ENCODE results near the gene DCBLD2.

Gene DCBLD2

DNA sequence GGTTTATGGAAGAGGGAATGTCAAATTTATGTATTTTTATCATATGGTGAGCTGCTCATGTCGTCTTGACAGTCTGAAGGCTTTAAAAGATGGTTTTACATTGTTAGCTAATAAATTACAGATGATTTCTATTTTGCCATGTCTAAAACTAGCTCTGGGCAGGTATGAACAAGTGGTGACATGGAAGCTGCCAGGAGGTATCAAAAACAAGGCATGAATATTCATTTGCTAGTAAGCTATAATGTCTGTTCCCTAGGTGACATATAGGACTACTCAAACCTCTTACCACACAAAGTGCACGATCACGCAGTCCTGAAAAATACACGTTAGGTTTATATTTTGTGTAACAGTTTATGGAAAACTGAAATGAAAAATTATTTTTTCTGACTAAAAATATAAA is 103.6 kb downstream of the DCBLD2 start:
- Histone ChIP-seq H2BK5ac (ENCODE audit: low read length) (no peak overlapping the region), H3K27ac (replicated peaks; ENCODE audit: low read length) (no peak overlapping the region), H3K36me3 (replicated peaks in 1 of 2; ENCODE audit: control insufficient read depth in 2 of 2, insufficient read depth in 2 of 2, low read length in 2 of 2) (peaks cover 19 to 79% of the 10 kb centered on the region in 2 donors), H3K18ac (ENCODE audit: low read length) (no peak overlapping the region), H2BK12ac (ENCODE audit: low read length) (no peak overlapping the region), H2AFZ (ENCODE audit: low read length) (no peak overlapping the region), H3K23ac (ENCODE audit: low read depth, low read length, poor library complexity) (no peak overlapping the region), H3K9me3 (replicated peaks in 1 of 2; ENCODE audit: control insufficient read depth in 2 of 2, insufficient read depth in 1 of 2, low read depth in 1 of 2, low read length in 2 of 2) (no peaks in the 10 kb centered on the region), H2BK120ac (ENCODE audit: low read depth, low read length) (no peak overlapping the region), H3K9ac (ENCODE audit: low read depth, low read length, poor library complexity) (no peak overlapping the region), H2AK5ac (ENCODE audit: low read depth, low read length) (no peak overlapping the region), H4K8ac (ENCODE audit: low read depth, low read length) (no peak overlapping the region), H3K4ac (ENCODE audit: low read length) (no peak overlapping the region), H3K79me1 (ENCODE audit: low read depth, low read length) (no peaks in the 10 kb centered on the region), H3K4me2 (ENCODE audit: insufficient read depth, low read length, poor library complexity, severe bottlenecking) (no peak overlapping the region), H3K14ac (ENCODE audit: low read length) (no peak overlapping the region), H3K4me3 (ENCODE audit: low read length in 2 of 2) (no peak overlapping the region), H3K4me1 (ENCODE audit: control insufficient read depth in 2 of 2, insufficient read depth in 1 of 2, low read depth in 1 of 2, low read length in 2 of 2) (no peaks in the 10 kb centered on the region), H3K27me3 (ENCODE audit: control insufficient read depth in 3 of 3, insufficient read depth in 3 of 3, low read depth in 1 of 3, low read length in 3 of 3) (no peaks in the 10 kb centered on the region), H4K91ac (ENCODE audit: low read depth, low read length, poor library complexity) (no peak overlapping the region), H2BK15ac (ENCODE audit: low read length) (no peak overlapping the region)
- no CpG with 5 or more reads among the region's 4 CpGs for WGBS, 2 donors (ENCODE audit: extremely low coverage in 2 of 2, insufficient read length in 2 of 2, insufficient replicate concordance in 1 of 2)
- DNase-seq (ENCODE audit: low spot score), result no peak

DNA sequence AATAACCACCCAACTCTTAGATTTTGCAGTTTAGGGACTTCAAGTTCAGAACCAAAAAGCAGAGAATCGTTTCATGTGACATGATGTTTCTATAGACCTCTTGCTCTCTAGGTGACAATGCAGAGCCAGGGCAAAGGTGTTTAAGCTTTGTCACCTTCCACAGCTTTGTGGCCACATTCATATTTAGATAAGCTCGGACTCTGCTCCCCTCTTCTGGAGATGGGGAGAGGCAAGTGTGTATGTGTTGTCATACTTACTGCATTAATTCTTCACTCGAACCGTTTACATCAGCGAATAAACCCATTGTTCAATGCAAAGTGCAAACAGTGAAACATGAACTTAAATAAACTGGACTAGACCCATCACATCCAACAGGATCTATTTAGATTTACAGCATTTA is 105.2 kb downstream of the DCBLD2 start:
- Histone ChIP-seq H4K8ac (ENCODE audit: low read depth, low read length) (no peak overlapping the region), H3K9me3 (replicated peaks in 1 of 2; ENCODE audit: control insufficient read depth in 2 of 2, insufficient read depth in 1 of 2, low read depth in 1 of 2, low read length in 2 of 2) (no peaks in the 10 kb centered on the region), H3K23ac (ENCODE audit: low read depth, low read length, poor library complexity) (no peak overlapping the region), H2BK5ac (ENCODE audit: low read length) (no peak overlapping the region), H3K18ac (ENCODE audit: low read length) (no peak overlapping the region), H3K27me3 (ENCODE audit: control insufficient read depth in 3 of 3, insufficient read depth in 3 of 3, low read depth in 1 of 3, low read length in 3 of 3) (no peaks in the 10 kb centered on the region), H2BK120ac (ENCODE audit: low read depth, low read length) (no peak overlapping the region), H2BK12ac (ENCODE audit: low read length) (no peak overlapping the region), H3K79me1 (ENCODE audit: low read depth, low read length) (no peaks in the 10 kb centered on the region), H3K9ac (ENCODE audit: low read depth, low read length, poor library complexity) (no peak overlapping the region), H3K4ac (ENCODE audit: low read length) (no peak overlapping the region), H3K4me3 (ENCODE audit: low read length in 2 of 2) (no peak overlapping the region), H3K36me3 (replicated peaks in 1 of 2; ENCODE audit: control insufficient read depth in 2 of 2, insufficient read depth in 2 of 2, low read length in 2 of 2) (peaks cover 16 to 73% of the 10 kb centered on the region in 2 donors), H3K27ac (replicated peaks; ENCODE audit: low read length) (no peak overlapping the region), H2AFZ (ENCODE audit: low read length) (no peak overlapping the region), H4K91ac (ENCODE audit: low read depth, low read length, poor library complexity) (no peak overlapping the region), H3K4me2 (ENCODE audit: insufficient read depth, low read length, poor library complexity, severe bottlenecking) (no peak overlapping the region), H2AK5ac (ENCODE audit: low read depth, low read length) (no peak overlapping the region), H3K14ac (ENCODE audit: low read length) (no peak overlapping the region), H2BK15ac (ENCODE audit: low read length) (no peak overlapping the region), H3K4me1 (ENCODE audit: control insufficient read depth in 2 of 2, insufficient read depth in 1 of 2, low read depth in 1 of 2, low read length in 2 of 2) (no peaks in the 10 kb centered on the region)
- no CpG with 5 or more reads among the region's 5 CpGs for WGBS, 2 donors (ENCODE audit: extremely low coverage in 2 of 2, insufficient read length in 2 of 2, insufficient replicate concordance in 1 of 2)
- no peak for DNase-seq (ENCODE audit: low spot score)

DNA sequence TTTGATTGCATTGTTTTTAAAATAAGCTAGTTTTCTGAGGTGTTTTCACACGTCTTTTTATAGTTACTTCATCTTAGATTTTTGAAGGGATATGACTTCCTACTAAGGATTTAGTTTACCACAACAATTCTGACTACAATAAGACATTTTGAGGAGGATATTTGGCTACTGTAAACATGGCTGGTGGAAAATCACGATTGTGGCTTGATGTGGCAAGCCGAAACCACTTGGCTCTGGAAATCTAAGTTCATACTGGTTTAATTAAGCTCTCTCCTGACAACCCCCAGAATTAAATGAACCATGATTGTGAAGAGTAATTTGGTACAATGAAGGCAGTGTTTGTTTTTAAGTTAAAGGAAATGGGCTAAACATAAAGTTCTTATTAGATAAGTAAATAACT is 107.5 kb downstream of the DCBLD2 start:
- Histone ChIP-seq H3K79me1 (ENCODE audit: low read depth, low read length) (no peaks in the 10 kb centered on the region), H3K4ac (ENCODE audit: low read length) (no peak overlapping the region), H3K9ac (ENCODE audit: low read depth, low read length, poor library complexity) (no peak overlapping the region), H2BK120ac (ENCODE audit: low read depth, low read length) (no peak overlapping the region), H2BK15ac (ENCODE audit: low read length) (no peak overlapping the region), H3K9me3 (replicated peaks in 1 of 2; ENCODE audit: control insufficient read depth in 2 of 2, insufficient read depth in 1 of 2, low read depth in 1 of 2, low read length in 2 of 2) (no peaks in the 10 kb centered on the region), H3K4me3 (ENCODE audit: low read length in 2 of 2) (no peak overlapping the region), H3K14ac (ENCODE audit: low read length) (no peak overlapping the region), H2AK5ac (ENCODE audit: low read depth, low read length) (no peak overlapping the region), H2BK12ac (ENCODE audit: low read length) (no peak overlapping the region), H3K23ac (ENCODE audit: low read depth, low read length, poor library complexity) (no peak overlapping the region), H3K27me3 (ENCODE audit: control insufficient read depth in 3 of 3, insufficient read depth in 3 of 3, low read depth in 1 of 3, low read length in 3 of 3) (no peaks in the 10 kb centered on the region), H3K36me3 (replicated peaks in 1 of 2; ENCODE audit: control insufficient read depth in 2 of 2, insufficient read depth in 2 of 2, low read length in 2 of 2) (peaks cover 4 to 50% of the 10 kb centered on the region in 2 donors), H2BK5ac (ENCODE audit: low read length) (no peak overlapping the region), H2AFZ (ENCODE audit: low read length) (no peak overlapping the region), H3K4me1 (ENCODE audit: control insufficient read depth in 2 of 2, insufficient read depth in 1 of 2, low read depth in 1 of 2, low read length in 2 of 2) (no peaks in the 10 kb centered on the region), H3K4me2 (ENCODE audit: insufficient read depth, low read length, poor library complexity, severe bottlenecking) (no peak overlapping the region), H3K27ac (replicated peaks; ENCODE audit: low read length) (no peak overlapping the region), H3K18ac (ENCODE audit: low read length) (no peak overlapping the region), H4K91ac (ENCODE audit: low read depth, low read length, poor library complexity) (no peak overlapping the region), H4K8ac (ENCODE audit: low read depth, low read length) (no peak overlapping the region)
- DNase-seq (ENCODE audit: low spot score), result no peak
- WGBS, 2 donors (ENCODE audit: extremely low coverage in 2 of 2, insufficient read length in 2 of 2, insufficient replicate concordance in 1 of 2), result no CpG with 5 or more reads among the region's 3 CpGs

DNA sequence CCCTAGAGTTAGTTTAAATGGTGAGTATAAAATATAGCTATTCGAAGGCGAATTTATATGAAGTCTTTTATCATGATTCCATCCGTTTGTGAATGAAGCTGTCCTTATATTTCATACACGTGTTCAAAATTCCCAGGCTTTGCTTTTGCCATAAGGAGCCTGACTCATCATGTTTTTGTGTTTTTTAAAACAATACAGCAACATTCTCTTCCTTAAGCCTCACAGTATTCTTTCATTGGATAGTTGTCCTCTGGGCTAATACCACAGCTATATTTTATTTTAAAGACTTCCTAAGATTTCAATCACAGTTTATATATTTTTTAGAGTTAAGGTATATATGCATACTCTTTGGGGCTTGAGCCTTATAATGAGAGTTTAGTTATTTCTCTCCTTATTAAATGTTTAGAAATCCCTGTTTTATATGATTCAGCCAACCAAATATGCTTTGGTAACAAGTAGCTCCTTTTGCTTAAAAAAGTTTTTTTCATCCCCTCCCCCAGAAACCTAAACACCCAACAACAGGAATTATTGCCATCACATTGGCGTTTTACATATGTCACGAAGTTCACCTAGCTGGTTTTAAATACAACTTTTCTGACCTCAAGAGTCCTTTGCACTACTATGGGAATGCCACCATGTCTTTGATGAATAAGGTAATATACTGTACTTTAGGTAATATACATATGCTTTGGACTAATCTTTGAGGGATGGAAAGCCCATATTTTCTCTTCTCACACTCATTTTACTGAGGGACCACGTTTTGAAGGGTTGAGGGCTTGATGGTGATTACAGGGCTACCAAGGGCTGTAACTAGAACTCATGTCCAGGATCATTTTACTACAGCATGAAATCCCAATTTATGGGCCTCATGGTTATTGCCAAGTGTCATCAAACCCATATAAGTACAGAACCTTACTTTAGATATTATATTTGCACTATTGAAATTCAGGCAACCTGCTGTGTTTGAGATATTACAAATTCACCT is 109.9 kb downstream of the DCBLD2 start:
- H3K27ac ChIP-seq (replicated peaks; ENCODE audit: low read length), result no peak overlapping the region
- no peak overlapping the region for H3K14ac ChIP-seq (ENCODE audit: low read length)
- no peak overlapping the region for H3K9ac ChIP-seq (ENCODE audit: low read depth, low read length, poor library complexity)
- H3K79me1 ChIP-seq (ENCODE audit: low read depth, low read length), result no peaks in the 10 kb centered on the region
- no peak overlapping the region for H4K8ac ChIP-seq (ENCODE audit: low read depth, low read length)
- no peak overlapping the region for H4K91ac ChIP-seq (ENCODE audit: low read depth, low read length, poor library complexity)
- H2AFZ ChIP-seq (ENCODE audit: low read length), result no peak overlapping the region
- no peak overlapping the region for H3K4me3 ChIP-seq (ENCODE audit: low read length in 2 of 2)
- H2AK5ac ChIP-seq (ENCODE audit: low read depth, low read length), result no peak overlapping the region
- H3K27me3 ChIP-seq (ENCODE audit: control insufficient read depth in 3 of 3, insufficient read depth in 3 of 3, low read depth in 1 of 3, low read length in 3 of 3), result no peaks in the 10 kb centered on the region
- H3K36me3 ChIP-seq (replicated peaks in 1 of 2; ENCODE audit: control insufficient read depth in 2 of 2, insufficient read depth in 2 of 2, low read length in 2 of 2), result peaks cover 2 to 26% of the 10 kb centered on the region in 2 donors
- H3K18ac ChIP-seq (ENCODE audit: low read length), result no peak overlapping the region
- H3K9me3 ChIP-seq (replicated peaks in 1 of 2; ENCODE audit: control insufficient read depth in 2 of 2, insufficient read depth in 1 of 2, low read depth in 1 of 2, low read length in 2 of 2), result no peaks in the 10 kb centered on the region
- no peak overlapping the region for H3K23ac ChIP-seq (ENCODE audit: low read depth, low read length, poor library complexity)
- DNase-seq (ENCODE audit: low spot score), result no peak
- H2BK5ac ChIP-seq (ENCODE audit: low read length), result no peak overlapping the region
- H3K4me1 ChIP-seq (ENCODE audit: control insufficient read depth in 2 of 2, insufficient read depth in 1 of 2, low read depth in 1 of 2, low read length in 2 of 2), result no peaks in the 10 kb centered on the region
- H2BK15ac ChIP-seq (ENCODE audit: low read length), result no peak overlapping the region
- no CpG with 5 or more reads among the region's 7 CpGs for WGBS, 2 donors (ENCODE audit: extremely low coverage in 2 of 2, insufficient read length in 2 of 2, insufficient replicate concordance in 1 of 2)
- H3K4ac ChIP-seq (ENCODE audit: low read length), result no peak overlapping the region
- H2BK12ac ChIP-seq (ENCODE audit: low read length), result no peak overlapping the region
- H2BK120ac ChIP-seq (ENCODE audit: low read depth, low read length), result no peak overlapping the region
- H3K4me2 ChIP-seq (ENCODE audit: insufficient read depth, low read length, poor library complexity, severe bottlenecking), result no peak overlapping the region
